GDM1 (cell line): Measurements from ENCODE around the gene FAM170B.

ENCODE experiments used
- DNase-seq: peaks from one replicate; lab custom pipeline; 2025; lab: John Stamatoyannopoulos, UW

Gene FAM170B

DNA sequence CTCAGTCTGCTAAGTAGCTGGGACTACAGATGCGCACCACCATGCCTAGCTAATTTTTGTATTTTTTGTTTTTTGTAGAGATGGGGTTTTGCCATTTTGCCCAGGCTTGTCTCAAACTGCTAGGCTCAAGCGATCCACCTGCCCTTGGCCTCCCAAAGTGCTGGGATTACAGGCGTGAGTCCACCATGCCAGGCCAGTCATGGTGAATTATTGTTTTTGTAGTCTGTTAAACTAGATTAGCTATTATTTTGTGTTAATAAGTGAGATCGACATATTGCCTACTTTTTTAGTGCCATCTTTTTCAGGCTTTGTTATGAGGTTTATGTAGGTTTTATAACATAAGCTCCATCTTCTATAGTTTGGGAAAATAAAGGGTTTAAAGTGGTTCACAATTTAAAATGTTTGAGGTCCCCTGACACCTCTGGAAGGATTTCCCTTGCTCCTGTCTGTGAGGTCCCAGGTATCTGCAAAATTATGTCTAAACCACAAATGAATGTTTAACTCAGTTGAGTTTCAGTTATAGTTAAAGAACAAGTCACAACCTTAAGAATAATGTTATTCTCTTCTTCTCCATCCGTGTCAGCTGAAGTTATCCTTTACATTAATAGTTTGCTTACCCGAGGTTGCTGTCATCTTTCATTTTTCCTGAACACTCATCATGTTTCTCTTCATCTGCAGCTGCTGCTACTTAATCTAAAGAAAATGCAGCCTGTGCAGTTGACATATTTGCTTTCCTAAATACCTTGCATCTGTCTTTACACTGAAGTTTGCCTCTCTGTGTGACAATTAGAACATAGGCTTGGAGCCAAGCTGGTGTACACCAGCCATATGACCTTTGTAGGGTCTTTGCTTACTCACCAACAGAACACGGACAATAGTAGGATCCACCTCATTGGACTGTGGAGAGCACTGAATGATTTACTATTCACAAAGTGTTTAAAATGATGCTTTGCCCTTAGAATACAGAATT, 9.6 kb downstream of the FAM170B start:
- no peak for DNase-seq

DNA sequence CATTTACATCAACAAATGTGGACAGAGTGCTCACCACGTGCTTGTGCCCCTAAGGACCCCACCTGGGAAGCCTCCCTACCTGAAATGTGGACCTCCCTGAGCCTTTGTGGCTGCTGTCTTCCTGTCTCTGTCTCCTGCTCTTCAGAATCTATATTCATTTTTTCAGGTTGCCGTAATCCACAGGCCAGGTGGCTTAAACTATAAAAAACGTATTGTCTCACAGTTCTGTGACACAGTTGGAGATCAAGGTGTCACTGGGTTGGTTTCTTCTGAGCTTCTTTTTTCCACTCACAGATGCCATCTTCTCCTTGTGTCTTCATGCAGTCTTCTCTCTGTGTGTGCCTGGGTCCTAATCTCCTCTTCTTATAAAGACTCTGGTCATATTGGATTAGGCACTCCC, 12.9 kb downstream of the FAM170B start:
- no peak for DNase-seq

DNA sequence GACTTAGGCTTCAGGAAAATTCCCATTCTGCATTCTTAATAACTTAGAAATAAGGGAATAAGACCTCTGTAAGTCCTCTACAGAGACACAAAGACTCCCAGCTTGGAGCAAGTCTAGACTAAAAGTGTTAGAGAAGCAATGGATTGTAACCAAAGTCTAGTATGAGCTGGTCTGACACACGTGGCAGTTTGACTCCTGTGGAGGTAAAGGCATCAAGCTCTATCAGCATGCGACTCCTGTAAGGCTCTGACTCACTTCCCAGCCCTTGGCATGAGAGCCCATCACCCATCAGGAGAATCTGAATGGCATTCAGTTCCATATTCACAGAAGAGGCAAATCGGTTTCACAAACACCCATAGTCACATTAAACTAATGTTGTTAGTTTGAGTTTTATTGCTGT, 14.1 kb downstream of the FAM170B start:
- DNase-seq, result no peak

DNA sequence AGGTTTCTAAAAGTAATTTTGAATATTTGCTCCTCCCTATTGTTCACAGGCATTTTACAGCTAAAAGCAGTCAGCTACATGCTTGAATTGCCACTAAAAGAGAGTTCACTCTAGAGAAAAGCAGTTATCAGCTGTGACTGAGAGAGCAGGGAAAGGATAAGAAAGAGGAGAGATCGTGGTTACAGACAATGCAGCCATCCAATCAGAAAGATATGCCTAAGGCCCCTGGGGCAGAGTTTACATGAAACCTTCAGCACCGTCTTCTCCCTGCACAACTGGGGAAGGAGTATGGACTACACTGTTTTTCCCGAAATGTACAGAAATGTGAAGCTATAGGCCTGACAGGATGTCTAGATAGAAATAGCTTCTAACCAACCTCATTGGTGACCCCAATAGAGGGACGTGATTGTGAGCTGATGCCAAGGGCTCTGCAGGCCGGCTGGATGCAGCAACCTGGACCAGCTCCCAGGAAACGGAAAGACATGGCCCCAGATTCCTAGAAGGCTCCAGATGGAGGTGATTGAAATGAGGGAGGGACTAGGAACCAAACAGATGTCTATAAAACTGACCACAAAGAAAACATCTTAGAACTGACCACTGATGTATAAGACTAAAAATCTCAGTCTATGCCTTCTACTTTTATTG, 15.3 kb downstream of the FAM170B start:
- DNase-seq, result no peak

DNA sequence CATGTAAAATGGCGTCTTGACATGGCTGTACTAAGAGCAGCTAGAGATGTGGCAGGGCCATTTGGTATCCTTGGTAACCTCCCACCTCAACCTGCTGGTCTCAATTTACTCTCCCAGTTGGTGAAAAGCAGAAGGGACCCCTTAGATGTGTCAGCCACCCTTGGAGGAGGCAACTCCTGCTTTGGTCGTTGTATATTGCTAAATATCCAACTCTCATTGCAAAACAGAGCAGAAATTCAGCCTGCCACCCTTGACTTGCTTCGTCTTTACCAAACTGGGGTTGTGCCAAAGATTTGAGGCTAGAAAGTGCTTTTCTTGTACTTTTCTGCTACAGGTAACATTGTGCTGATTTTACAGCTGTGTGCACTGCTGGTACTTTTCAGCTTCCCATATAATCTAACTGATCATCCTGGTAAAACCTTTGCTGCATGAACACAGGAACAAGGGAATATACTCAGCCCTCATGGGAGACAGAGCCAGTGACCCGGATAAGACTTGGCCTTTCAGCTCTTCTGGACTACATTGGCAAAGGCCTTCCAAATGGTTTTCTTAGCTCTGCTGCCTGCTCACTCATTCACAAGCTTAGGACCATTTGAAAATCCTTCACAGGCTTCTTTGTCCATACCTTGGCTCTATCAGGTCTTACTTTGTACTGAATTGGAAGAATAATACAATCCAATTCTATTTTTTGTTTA, 16.3 kb downstream of the FAM170B start:
- no peak for DNase-seq

DNA sequence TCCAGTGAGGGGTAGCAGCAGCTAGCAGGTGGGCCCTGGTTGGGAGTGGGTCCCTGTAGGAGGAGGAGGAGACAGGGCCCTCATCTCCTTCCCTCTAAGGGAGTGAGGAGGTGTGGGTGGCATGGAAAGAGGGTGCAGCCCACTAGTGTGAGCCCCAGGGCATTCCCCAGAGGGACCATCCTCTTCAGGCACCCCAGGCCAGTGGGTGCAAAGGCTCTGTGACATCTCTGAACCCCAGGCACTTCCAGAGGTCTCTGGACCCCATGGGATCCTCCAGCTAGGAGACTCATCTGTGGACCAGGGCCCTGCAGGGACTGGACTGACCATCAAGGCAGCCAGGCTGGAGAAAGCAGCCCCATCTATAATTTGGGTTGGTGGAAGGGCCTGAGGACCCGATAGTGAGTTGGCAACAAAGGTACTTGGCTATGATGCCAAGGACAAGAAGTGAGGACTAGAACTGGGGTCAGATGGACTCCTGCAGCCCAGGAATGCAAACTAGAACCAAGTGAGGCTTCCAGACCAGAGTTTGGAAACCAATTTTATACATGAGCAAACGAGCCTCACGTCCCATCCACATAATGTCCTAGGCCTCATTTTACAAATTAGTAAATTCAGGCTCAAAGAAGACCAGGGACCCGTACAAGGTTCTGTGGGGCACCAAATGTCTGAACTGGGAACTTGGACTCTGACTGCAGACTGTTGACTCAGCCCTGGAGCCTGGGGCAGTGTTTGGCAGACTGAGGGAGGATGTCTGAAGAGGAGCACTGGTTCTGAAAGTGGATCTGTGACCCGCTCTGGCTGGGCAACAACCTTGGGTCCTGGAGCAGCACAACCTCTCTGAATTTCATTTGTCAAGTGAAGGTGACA, 17.1 kb downstream of the FAM170B start:
- no peak for DNase-seq

DNA sequence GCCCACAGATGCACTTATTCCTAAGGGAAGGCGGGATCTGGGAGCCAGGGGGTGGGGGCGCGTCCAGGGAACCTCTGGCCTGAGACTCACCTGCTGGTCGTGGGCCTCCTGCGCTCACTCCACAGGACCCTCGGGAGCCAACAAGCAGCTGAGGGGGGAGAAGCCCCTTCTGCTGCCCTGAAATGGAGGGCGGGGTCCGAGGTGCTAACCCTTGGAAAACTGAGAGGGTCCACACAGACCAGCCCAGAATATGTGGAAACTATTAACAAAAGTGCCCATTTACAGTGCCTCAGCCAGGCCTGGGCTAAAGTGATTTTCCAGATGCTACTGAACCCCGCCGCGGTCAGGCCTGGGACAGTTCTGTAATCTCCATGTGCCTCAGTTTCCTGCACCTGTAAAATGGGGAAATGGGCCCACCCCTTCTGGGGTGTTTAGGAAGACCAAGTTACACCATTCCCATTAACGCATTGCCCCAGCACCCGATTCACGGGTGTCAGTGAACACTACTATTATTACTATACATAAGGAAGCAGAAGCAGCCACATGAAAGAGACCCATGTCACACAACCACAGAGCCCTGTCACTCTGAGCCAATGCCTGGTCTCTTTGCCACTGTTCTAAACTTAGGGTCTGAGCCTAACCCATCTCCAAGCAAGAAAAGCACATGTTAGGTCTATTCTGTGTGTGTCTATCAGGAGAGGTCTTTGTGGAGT, 17.9 kb downstream of the FAM170B start:
- DNase-seq, result no peak

DNA sequence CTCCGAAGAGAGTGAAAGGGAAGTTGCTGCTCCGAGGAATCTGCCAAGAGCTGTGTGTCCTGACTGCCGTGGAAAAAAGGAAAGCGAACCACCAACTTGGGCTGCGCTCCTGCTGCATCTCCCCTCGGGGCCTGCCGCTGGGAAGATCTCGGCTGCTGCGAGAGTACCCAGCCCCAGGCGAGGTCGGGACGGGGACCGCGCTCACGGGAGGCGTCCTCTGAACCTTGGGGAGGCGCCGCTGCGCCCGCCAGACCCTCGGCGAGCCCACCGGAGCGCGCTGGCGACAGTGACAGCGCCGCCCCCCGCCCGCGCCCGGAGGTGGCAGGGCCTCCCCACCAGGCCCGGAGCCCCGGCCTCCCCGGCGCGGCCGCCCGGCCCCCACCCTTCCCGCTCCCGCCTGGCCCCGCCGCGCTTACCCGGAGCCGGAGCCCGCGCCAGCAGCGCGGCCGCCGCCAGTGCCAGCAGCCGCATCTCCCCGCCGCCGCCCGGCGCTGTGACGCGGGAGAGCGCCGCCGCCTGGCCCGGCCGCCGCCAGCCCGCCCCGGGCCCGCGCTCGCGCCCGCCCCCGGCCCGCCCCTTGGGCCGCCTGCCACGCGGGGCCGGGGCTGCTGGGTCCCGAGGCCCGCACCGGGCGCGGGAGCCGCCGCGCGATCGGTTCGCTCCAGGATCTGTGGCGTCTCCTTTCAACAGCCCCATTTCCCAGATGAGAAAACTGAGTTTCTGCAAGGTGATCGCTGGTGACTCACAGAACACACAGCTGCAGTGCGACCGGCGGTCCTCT, 18.6 kb downstream of the FAM170B start, which contains the start of gene VSTM4:
TSS of gene VSTM4 (minus strand) at position 508 of the 781 bp plus-strand sequence. CDS start at position 471, 37 bp downstream.
- no peak for DNase-seq

DNA sequence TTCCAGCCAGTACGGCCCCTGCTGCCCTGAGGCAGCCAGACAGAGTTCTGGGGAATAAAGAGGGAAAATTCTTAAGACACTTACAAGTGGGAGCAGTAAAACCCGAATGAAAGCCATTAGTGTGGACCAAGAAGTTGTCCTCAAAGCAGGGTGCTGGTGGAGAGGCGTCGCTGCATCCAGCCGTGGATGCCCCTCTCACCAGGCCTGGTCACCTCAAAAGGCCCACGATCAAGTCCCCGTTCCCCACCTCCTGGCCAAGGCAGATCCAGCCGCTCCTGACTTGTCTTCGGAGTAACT, 19.2 kb downstream of the FAM170B start:
- no peak for DNase-seq

DNA sequence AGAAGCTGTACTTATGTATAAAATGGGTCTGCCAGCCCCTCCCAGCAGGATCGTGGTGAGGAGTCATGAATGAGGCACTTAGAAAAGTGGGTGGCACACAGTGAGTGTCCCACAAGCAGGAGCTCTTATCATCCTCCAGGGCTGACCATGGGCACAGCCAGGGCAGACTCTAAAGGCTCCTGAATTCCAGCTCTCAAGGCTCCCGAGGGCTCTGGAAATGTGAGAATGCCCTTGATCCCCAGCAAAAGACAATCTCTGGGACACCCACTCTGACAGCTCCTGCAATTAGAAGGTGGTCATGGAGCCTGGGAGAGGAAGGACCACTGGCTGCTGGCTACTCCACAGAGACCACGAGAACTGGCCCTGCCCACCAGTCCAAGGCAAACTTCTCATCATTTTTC, 20.1 kb downstream of the FAM170B start:
- DNase-seq, result no peak

DNA sequence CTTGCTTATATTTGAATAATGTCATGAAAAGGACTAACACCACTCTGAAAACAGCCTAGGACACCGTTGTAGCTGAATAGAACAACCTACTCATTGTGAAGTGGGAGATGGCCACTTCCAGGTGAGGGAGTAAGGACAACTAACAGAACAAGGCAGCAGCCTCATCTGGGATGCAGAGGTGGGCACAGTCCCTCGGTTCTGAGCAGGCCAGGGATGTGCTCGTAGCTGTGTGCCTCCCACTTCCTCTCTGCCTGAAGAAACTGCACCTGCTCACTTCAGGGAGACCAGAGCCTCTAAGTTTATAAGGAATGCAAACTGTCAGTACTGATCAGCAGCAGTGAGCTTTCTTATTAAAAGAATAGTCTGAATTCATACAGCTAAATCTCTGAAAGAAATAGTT, 21.0 kb downstream of the FAM170B start:
- DNase-seq, result no peak

DNA sequence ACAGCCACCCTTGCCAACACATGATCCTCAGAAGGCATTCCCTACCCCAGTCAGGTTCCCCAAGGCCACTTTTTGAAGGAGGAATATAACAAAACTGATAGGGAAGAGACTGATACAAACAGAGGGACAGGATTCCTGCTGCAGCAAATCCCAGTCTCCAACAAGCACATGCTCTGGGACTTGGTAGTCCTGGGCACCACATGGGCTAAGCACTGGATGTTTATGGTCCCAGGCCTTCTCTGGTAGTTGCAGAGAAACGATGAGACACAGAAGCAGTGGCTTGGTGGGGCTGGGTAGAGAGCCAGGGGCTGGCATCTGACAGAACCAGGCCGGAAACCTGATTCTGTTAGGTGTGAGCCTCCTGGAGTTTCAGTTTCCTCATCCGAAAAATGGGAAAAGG, 21.7 kb downstream of the FAM170B start:
- DNase-seq, result no peak

DNA sequence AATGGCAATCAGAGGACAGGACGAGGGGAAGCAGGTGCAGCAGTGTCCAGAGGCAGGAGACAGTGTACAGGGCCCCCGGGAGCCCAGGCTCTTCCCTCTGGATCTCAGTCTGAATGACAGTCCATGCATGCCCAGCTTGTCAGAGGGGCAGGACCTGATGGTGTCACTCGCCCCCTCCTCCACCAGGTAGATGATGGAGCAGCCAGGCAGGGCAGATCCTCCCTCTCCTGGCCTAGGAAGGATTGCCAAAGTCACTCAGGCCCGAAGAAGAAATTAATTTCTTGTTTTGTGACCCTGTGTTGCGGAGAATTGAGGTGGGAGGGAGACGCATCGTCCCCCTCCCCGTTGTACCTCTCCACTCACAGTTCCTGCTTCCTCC, 22.5 kb downstream of the FAM170B start:
- no peak for DNase-seq

DNA sequence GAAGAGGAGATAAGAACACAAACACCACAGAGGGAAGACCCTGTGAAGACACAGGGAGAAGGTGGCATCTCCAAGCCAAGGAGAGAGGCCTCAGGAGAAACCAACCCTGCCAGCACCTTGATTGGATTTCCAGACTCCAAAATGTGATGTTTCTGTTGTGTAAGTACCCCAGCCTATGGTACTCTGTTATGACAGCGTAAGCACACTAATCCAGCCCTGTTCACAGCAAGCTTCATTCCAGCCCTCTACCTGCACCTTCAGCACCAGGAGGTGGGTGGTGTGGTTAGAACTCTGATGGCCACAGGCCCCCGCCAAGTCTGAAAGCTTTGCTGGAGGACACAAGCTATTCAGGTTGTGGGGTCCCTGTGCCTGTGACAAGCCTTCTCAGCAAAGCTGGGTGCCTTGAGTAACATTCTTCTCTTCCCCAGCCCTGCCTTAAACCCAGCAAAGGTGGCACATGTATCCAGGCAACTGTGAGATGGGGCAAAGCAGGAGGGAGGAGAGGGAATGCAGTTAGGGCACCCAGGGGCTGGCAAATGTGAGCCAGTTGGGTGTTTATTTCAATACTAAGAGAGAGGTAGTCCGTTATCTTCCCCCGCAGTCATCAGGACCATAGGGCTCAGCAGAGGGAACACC, 23.0 kb downstream of the FAM170B start:
- DNase-seq, result no peak

DNA sequence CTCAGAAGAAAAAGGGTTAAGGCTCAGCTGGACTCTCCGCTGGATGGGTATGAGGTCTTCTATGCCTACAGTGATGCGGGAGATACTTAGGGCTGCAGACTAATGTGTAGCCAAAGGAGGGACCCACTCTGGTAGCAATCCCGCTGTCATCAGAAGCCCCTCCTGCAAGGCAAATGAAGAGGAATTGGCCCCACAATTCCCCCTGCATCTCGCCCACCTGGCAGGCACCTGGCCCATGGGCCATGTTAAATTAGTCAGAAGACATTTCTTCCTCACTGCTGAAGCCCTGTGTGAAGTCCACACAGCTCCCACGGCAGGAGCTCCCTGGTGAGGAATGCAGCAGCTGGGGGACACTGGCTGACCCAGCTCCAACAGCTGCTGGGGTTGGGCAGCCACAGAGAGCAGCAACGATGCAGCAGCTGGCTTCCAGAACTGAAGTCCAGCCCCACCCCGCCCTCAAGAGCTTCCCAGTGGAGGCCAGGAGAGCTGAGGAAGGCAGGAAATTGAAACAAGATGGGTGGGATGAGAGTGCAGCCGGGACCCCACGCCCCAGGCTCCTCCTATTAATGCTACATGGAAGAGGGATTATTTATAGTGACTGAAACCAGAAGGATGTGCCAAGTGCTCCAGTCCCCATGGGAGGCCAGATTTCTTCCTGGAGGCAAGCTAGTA, 24.0 kb downstream of the FAM170B start:
- DNase-seq, result no peak

DNA sequence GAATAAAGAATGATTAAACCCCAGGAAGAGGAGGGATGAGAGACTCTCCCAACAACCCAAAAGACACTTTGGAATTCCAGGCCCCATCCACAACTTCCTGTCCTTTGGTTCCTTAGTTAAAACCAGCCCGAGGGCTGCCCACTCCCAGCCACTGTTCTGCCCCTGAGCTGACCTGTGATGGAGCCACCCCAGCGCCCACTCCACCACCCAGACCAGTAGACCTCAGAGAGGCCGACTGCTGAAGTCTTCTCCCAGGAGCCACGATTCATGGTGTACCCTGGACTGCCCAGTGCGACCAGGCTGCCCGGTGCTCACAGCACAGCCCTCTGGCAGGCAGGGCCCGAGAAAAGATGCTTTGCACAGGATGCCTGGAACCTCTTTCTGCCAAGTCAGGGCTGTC, 25.2 kb downstream of the FAM170B start:
- DNase-seq, result no peak

DNA sequence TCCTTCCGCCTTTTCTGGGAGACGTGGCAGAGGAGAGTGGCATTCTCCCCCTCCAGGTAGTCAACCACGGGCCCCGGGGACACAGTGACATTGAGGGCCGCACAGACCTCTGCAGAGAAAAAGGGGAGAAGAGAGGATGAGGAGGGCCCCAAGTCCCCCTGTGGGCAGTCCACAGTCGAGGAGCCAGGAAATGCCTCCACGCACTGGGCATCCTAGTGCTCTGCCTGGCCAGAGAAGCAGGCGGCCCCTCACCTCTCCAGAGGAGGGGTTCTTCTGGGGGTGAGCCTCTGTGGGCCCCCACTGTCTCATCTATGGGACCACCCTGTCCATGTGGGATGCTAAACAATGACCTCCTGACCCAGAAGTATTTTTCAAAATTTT, 25.9 kb downstream of the FAM170B start:
- DNase-seq, result no peak

DNA sequence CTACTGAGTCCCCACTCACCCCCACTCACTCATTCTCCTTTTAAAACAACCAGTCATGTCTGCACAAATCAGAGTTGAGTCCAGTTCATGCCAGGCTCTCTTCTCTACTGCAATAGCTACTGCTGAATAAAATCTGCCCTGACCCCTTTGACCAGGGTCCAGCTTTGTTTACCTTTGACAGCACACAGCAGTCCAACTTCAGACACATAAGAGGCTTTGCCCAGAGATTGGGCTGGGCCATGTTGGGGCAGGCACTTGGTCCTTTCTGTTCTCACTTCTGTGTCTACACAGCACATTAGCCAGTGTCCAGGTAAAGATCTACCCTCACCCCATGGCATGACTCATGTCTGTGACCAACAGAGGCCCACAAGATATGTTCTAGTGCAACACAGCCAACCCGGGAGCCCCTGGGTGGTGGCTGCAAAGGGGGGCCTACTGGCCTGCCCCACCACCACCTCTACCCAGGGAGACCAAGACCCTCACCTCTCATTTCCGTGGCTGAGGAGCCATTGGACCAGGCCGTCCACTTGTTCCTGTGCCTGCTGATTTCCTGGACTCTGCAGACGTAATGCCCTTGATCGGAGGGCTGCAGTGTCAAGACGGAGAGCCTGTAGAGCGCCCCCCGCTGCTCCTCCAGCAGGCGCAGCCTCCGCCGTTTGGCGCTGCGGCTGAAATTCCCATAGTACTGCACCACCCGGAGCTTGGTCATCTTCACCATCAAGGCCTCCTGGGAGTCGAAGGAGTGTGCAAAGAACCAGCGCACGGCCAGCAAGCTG, 26.5 kb downstream of the FAM170B start:
- no peak for DNase-seq

DNA sequence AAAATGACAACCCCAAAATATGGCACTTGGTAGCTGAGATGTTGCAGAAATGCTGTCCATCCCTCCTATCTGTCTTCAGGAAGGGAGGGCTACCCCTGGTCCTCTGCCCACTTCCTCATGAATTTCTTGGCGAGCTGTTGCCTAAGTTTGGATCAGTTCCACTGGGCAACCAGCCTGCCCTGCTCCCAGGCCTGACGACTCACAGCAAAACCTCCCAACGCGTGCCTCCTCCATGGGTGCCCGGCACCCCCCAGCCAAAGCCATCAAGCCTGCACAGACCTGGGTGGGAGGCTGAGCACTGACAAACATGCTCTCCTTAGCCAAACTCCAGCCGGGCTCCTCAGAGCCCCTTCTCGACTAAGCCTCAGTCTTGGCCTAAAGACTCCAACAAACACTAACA, 27.4 kb downstream of the FAM170B start:
- DNase-seq, result no peak
